C4-2B (cell line): ENCODE data around the gene SSTR4.

Experiments
- CTCF ChIP-seq: fragments of 450-650 bp; conservative IDR thresholded peaks from 2 replicates; pipeline ENCODE4 v1.5.1; 2017; ENCODE audit warnings: mild to moderate bottlenecking
- ZFX ChIP-seq: fragments of 450-650 bp; IDR thresholded peaks from 2 replicates; pipeline ENCODE4 v1.6.1; 2017

GRCh38 chr20:23047738-23048214 is 12.7 kb downstream of the SSTR4 start:
- no peak for TF ChIP-seq CTCF
- no peak for TF ChIP-seq ZFX
